Measurements from ENCODE around the gene SLC46A1. TPM values are rescaled to one million over a fixed set of nuclear protein-coding genes. Genes with fewer than 3 reads are reported as not detected.
A peak's percentile ranks its signal among the peaks of the same experiment; 100 is the strongest.

Gene SLC46A1
- total RNA-seq, 4 donors from 2014 or later, result 1.5 to 17.6 (median 4.7) TPM

- TF ChIP-seq POLR2A (IDR thresholded peaks at IDR 0.05) (no peak), CTCF (IDR thresholded peaks at IDR 0.05) (no peak)
- Histone ChIP-seq H3K36me3 (no peaks in the 10 kb centered on the region), H3K27ac (no peak overlapping the region), H3K27me3 (no peaks in the 10 kb centered on the region), H3K4me3 (no peak overlapping the region), H3K4me1 (no peaks in the 10 kb centered on the region), H3K9me3 (no peaks in the 10 kb centered on the region)
- intact Hi-C loops (cut with DNase I; ENCODE audit: low total_unique reads), result no loop called here
- no peak for DNase-seq
Observed at GRCh38 chr17:28425206-28425605, 19.2 kb upstream of the SLC46A1 start.

GRCh38 chr17:28421787-28422305 lies 15.8 kb upstream of the SLC46A1 start:
- TF ChIP-seq CTCF (IDR thresholded peaks at IDR 0.05), result no peak
- TF ChIP-seq POLR2A (IDR thresholded peaks at IDR 0.05), result no peak
- Histone ChIP-seq H3K27me3 (no peaks in the 10 kb centered on the region), H3K9me3 (no peaks in the 10 kb centered on the region), H3K27ac (no peak overlapping the region), H3K4me3 (no peak overlapping the region), H3K4me1 (no peaks in the 10 kb centered on the region), H3K36me3 (no peaks in the 10 kb centered on the region)
- intact Hi-C loops (cut with DNase I; ENCODE audit: low total_unique reads), result no loop called here
- no peak for DNase-seq

- Histone ChIP-seq H3K27ac (no peak overlapping the region), H3K36me3 (no peaks in the 10 kb centered on the region), H3K4me1 (no peaks in the 10 kb centered on the region), H3K9me3 (no peaks in the 10 kb centered on the region), H3K4me3 (no peak overlapping the region), H3K27me3 (no peaks in the 10 kb centered on the region)
- no peak for DNase-seq
- TF ChIP-seq CTCF (IDR thresholded peaks at IDR 0.05), result peak in 1 of 4 experiments; percentile 21
- no peak for TF ChIP-seq POLR2A (IDR thresholded peaks at IDR 0.05)
- intact Hi-C loops (cut with DNase I; ENCODE audit: low total_unique reads), result no loop called here
Observed at GRCh38 chr17:28416703-28417311, 10.8 kb upstream of the SLC46A1 start.

GRCh38 chr17:28415886-28416285 lies 9.9 kb upstream of the SLC46A1 start:
- Histone ChIP-seq H3K9me3 (no peaks in the 10 kb centered on the region), H3K27me3 (no peaks in the 10 kb centered on the region), H3K4me3 (no peak overlapping the region), H3K36me3 (no peaks in the 10 kb centered on the region), H3K27ac (no peak overlapping the region), H3K4me1 (no peaks in the 10 kb centered on the region)
- intact Hi-C loops (cut with DNase I; ENCODE audit: low total_unique reads), result no loop called here
- DNase-seq, result no peak
- TF ChIP-seq CTCF (IDR thresholded peaks at IDR 0.05) (no peak), POLR2A (IDR thresholded peaks at IDR 0.05) (no peak)

GRCh38 chr17:28413804-28414203 lies 7.8 kb upstream of the SLC46A1 start:
- no peak for DNase-seq
- intact Hi-C loops (cut with DNase I; ENCODE audit: low total_unique reads), result no loop called here
- no peak for TF ChIP-seq CTCF (IDR thresholded peaks at IDR 0.05)
- TF ChIP-seq POLR2A (IDR thresholded peaks at IDR 0.05), result no peak
- no peaks in the 10 kb centered on the region for H3K9me3 ChIP-seq
- no peak overlapping the region for H3K4me3 ChIP-seq
- no peak overlapping the region for H3K27ac ChIP-seq
- H3K4me1 ChIP-seq, result no peaks in the 10 kb centered on the region
- H3K36me3 ChIP-seq, result no peaks in the 10 kb centered on the region
- no peaks in the 10 kb centered on the region for H3K27me3 ChIP-seq

Data from uterus (tissue), 4 donors.